Caco-2 (cell line): ENCODE measurements around the gene RANGRF. TPM values are rescaled to one million over a fixed set of nuclear protein-coding genes. Genes with fewer than 3 reads are reported as not detected.

Experiments
- BruUV-seq: library from RNA; stranded (reverse); fragments of 400-500 nt; replicated peaks from 2 replicates; lab custom pipeline; 2021; lab: Mats Ljungman, UMichigan
- CTCF ChIA-PET: fragments of 300-600 bp; sonication (Branson Sonifier 250); formaldehyde crosslinking; loops from one replicate; lab custom pipeline; 2022; ENCODE audit warnings: antibody characterized with exemption; lab: Charles Lee
- POLR2A ChIA-PET: fragments of 300-600 bp; sonication (Branson Sonifier 250); formaldehyde crosslinking; loops from one replicate; lab custom pipeline; 2022; ENCODE audit warnings: antibody characterized with exemption; lab: Charles Lee
- DNase-seq, 2 experiments: peaks; one replicate each; pipeline versions ENCODE4 v3.0.0 to v3.0.0-alpha.2; 2020 to 2022
- H3K27me3 ChIP-seq: replicated peaks from 2 replicates; pipeline ENCODE4 v1.6.0; 2011; ENCODE audit warnings: low read length; ENCODE audit not compliant: control insufficient read depth, insufficient read depth
- H3K36me3 ChIP-seq: 2 replicates; pipeline ENCODE4 v1.5.1; 2011; ENCODE audit warnings: low read length; ENCODE audit not compliant: control insufficient read depth, insufficient read depth
- H3K4me1 ChIP-seq: fragments of 250-450 bp; sonication (Bioruptor Pico); 2 replicates; pipeline ENCODE4 v1.5.1; 2020; ENCODE audit warnings: mild to moderate bottlenecking
- H3K4me3 ChIP-seq: 2 replicates; pipeline ENCODE4 v1.5.1; 2011; ENCODE audit warnings: low read depth, mild to moderate bottlenecking, control low read depth, low read length
- H3K9me3 ChIP-seq: fragments of 250-450 bp; sonication (Bioruptor Pico); 2 replicates; pipeline ENCODE4 v1.5.1; 2020; ENCODE audit warnings: mild to moderate bottlenecking, moderate library complexity
- H3K27ac Mint-ChIP-seq: one replicate; pipeline ENCODE4 v1.8.0; 2022; ENCODE audit warnings: mixed read lengths; ENCODE audit not compliant: unreplicated experiment
- H3K27me3 Mint-ChIP-seq: one replicate; pipeline ENCODE4 v1.8.0; 2022; ENCODE audit warnings: mixed read lengths; ENCODE audit not compliant: insufficient read depth, unreplicated experiment
- H3K36me3 Mint-ChIP-seq: one replicate; pipeline ENCODE4 v1.8.0; 2022; ENCODE audit warnings: mild to moderate bottlenecking, mixed read lengths; ENCODE audit not compliant: insufficient read depth, unreplicated experiment
- H3K4me1 Mint-ChIP-seq: one replicate; pipeline ENCODE4 v1.8.0; 2022; ENCODE audit warnings: low read depth, mixed read lengths; ENCODE audit not compliant: unreplicated experiment
- H3K4me3 Mint-ChIP-seq: one replicate; pipeline ENCODE4 v1.8.0; 2022; ENCODE audit warnings: mild to moderate bottlenecking, moderate library complexity, mixed read lengths; ENCODE audit not compliant: unreplicated experiment
- H3K9me3 Mint-ChIP-seq: one replicate; pipeline ENCODE4 v1.8.0; 2022; ENCODE audit warnings: mixed read lengths; ENCODE audit not compliant: unreplicated experiment
- CTCF ChIP-seq, 2 experiments: fragments of 200-600 bp in 1 of 2; IDR thresholded peaks; 1 replicate in 1 of 2; 2 replicates in 1 of 2; pipeline versions ENCODE4 v1.5.1 to v1.8.0; 2011 to 2022; ENCODE audit warnings: antibody characterized with exemption in 1 of 2, control low read depth in 1 of 2, inconsistent platforms in 1 of 2, low read depth in 1 of 2, low read length in 1 of 2, mild to moderate bottlenecking in 1 of 2, moderate library complexity in 1 of 2; ENCODE audit not compliant: insufficient read depth in 1 of 2, severe bottlenecking in 1 of 2, unreplicated experiment in 1 of 2
- intact Hi-C: fragments of 100-400 bp; cut with micrococcal nuclease; formaldehyde crosslinking; loops from one replicate; pipeline ENCODE4 v1.10.0; 2022; ENCODE audit not compliant: unreplicated experiment
- total RNA-seq: library from RNA; stranded (reverse); gene quantifications from 2 replicates; pipeline ENCODE4 v1.2.3, GENCODE V29; 2022

The RANGRF gene
- total RNA-seq, 1 experiment from 2014 or later, result 13.2 TPM

- ChIA-PET POLR2A (no interaction called here), CTCF (no interaction called here)
- no TSS peak for BruUV-seq
- H3K27me3 ChIP-seq, result no peaks in the 10 kb centered on the region
- no peaks in the 10 kb centered on the region for H3K36me3 Mint-ChIP-seq
- peaks cover 7% of the 10 kb centered on the region for H3K4me1 Mint-ChIP-seq
- no peak for DNase-seq
- no peaks in the 10 kb centered on the region for H3K36me3 ChIP-seq
- no peak for TF ChIP-seq CTCF (IDR thresholded peaks at IDR 0.05; ENCODE audit: insufficient read depth in 1 of 2, low read depth in 1 of 2, low read length in 1 of 2, severe bottlenecking in 1 of 2, unreplicated experiment in 1 of 2)
- H3K9me3 Mint-ChIP-seq, result no peaks in the 10 kb centered on the region
- peaks cover 8% of the 10 kb centered on the region; the same call in 1 of the 2 replicates for H3K4me1 ChIP-seq
- no peak overlapping the region for H3K4me3 ChIP-seq
- H3K27ac Mint-ChIP-seq, result no peak overlapping the region
- no peaks in the 10 kb centered on the region for H3K9me3 ChIP-seq
- no peaks in the 10 kb centered on the region for H3K27me3 Mint-ChIP-seq
- H3K4me3 Mint-ChIP-seq, result no peak overlapping the region
- intact Hi-C loops, result no loop called here
These were observed 4.3 kb downstream of the RANGRF start for GRCh38 chr17:8292639-8293395.

GRCh38 chr17:8294361-8294760 is 5.9 kb downstream of the RANGRF start:
- no peaks in the 10 kb centered on the region for H3K27me3 ChIP-seq
- no peak for TF ChIP-seq CTCF (IDR thresholded peaks at IDR 0.05; ENCODE audit: insufficient read depth in 1 of 2, low read depth in 1 of 2, low read length in 1 of 2, severe bottlenecking in 1 of 2, unreplicated experiment in 1 of 2)
- Mint-ChIP-seq H3K4me1 (peaks cover 7% of the 10 kb centered on the region), H3K9me3 (no peaks in the 10 kb centered on the region), H3K27me3 (no peaks in the 10 kb centered on the region), H3K27ac (peak overlapping the region; percentile 93), H3K4me3 (peak overlapping the region; percentile 86), H3K36me3 (no peaks in the 10 kb centered on the region)
- no peaks in the 10 kb centered on the region for H3K36me3 ChIP-seq
- POLR2A ChIA-PET, result no interaction called here
- intact Hi-C loops, result no loop called here
- no peak overlapping the region for H3K4me3 ChIP-seq
- peaks cover 5% of the 10 kb centered on the region; the same call in 1 of the 2 replicates for H3K4me1 ChIP-seq
- no peak for DNase-seq
- H3K9me3 ChIP-seq, result no peaks in the 10 kb centered on the region
- CTCF ChIA-PET, result no interaction called here
- BruUV-seq, result no TSS peak

GRCh38 chr17:8294814-8295316 is 6.4 kb downstream of the RANGRF start:
- H3K4me3 Mint-ChIP-seq, result peak overlapping the region; percentile 86
- H3K4me1 Mint-ChIP-seq, result peaks cover 7% of the 10 kb centered on the region
- intact Hi-C loops, result no loop called here
- TSS peak; percentile 72 for BruUV-seq
- Histone ChIP-seq H3K9me3 (no peaks in the 10 kb centered on the region), H3K27me3 (no peaks in the 10 kb centered on the region), H3K36me3 (no peaks in the 10 kb centered on the region), H3K4me1 (peaks cover 5% of the 10 kb centered on the region; the same call in 1 of the 2 replicates), H3K4me3 (peak overlapping the region; percentile 39)
- H3K9me3 Mint-ChIP-seq, result no peaks in the 10 kb centered on the region
- H3K27ac Mint-ChIP-seq, result peak overlapping the region; percentile 93
- no peak for DNase-seq
- no peaks in the 10 kb centered on the region for H3K36me3 Mint-ChIP-seq
- CTCF ChIA-PET, result interaction anchor here (0.8 to 1.0 kb wide), 4 partner anchors 47 to 173 kb away, joined by 3 read pairs; partner anchors contain the start of gene CTC1
- no peak for TF ChIP-seq CTCF (IDR thresholded peaks at IDR 0.05; ENCODE audit: insufficient read depth in 1 of 2, low read depth in 1 of 2, low read length in 1 of 2, severe bottlenecking in 1 of 2, unreplicated experiment in 1 of 2)
- H3K27me3 Mint-ChIP-seq, result no peaks in the 10 kb centered on the region
- POLR2A ChIA-PET, result interaction anchor here (0.5 to 2.0 kb wide), 12 partner anchors 11 to 1180 kb away, joined by 3 to 31 read pairs (median 4); partner anchors contain the start of genes ASGR2, AURKB, BORCS6 and CTC1
